ENCODE results near the gene DNAJA1. TPM values are rescaled to one million over a fixed set of nuclear protein-coding genes. Genes with fewer than 3 reads are reported as not detected.

DNAJA1 gene
- total RNA-seq, 1 experiment from 2014 or later = 117 TPM

- RAD21 ChIA-PET (ENCODE audit: low non-redundant PET in 1 of 2, low total read pairs in 2 of 2, uncharacterized antibody in 2 of 2, unreplicated experiment in 2 of 2) = no interaction called here
These were observed 11.0 kb upstream of the DNAJA1 start for GRCh38 chr9:33013962-33014664.

More at GRCh38 chr9:33013962-33014664, 11.0 kb upstream of the DNAJA1 start:
- POLR2A ChIA-PET = interaction anchor here (8.1 kb wide), 1 partner anchor 11 kb away, joined by 58 read pairs; the partner anchor contains the start of gene DNAJA1
- Histone ChIP-seq H3K9me2 (ENCODE audit: insufficient read depth) (no peaks in the 10 kb centered on the region), H3K4me2 (ENCODE audit: low read length) (no peak overlapping the region), H4K20me1 (ENCODE audit: insufficient read depth) (peaks cover 7% of the 10 kb centered on the region; the same call in 1 of the 2 replicates), H3K27me3 (ENCODE audit: insufficient read depth, low read length) (no peaks in the 10 kb centered on the region), H3K9ac (ENCODE audit: low read length) (no peak overlapping the region), H3K9me3 (ENCODE audit: control insufficient read depth in 1 of 2, insufficient read depth in 1 of 2, low read depth in 1 of 2, low read length in 2 of 2) (no peaks in the 10 kb centered on the region), H3K4me3 (replicated peaks in 1 of 2; ENCODE audit: low read depth in 1 of 2, low read length in 2 of 2) (no peak overlapping the region), H2AFZ (ENCODE audit: low read depth, low read length, poor library complexity, severe bottlenecking) (no peak overlapping the region), H3K36me3 (ENCODE audit: control insufficient read depth in 1 of 2, insufficient read depth in 2 of 2, low read length in 2 of 2) (no peaks in the 10 kb centered on the region), H3K4me1 (ENCODE audit: control insufficient read depth in 1 of 2, insufficient read depth in 2 of 2, low read length in 2 of 2) (no peaks in the 10 kb centered on the region), H3K79me2 (ENCODE audit: insufficient read depth, low read length) (peaks cover 9% of the 10 kb centered on the region), H3K27ac (ENCODE audit: low read depth, low read length) (no peak overlapping the region)
- ATAC-seq (no peak), DNase-seq (ENCODE audit: low read depth, low spot score) (no peak)
- BruUV-seq (replicated peaks) = no TSS peak
- intact Hi-C loops (cut with micrococcal nuclease) = no loop called here
- CTCF ChIA-PET = no interaction called here
- no peak for TF ChIP-seq ZBTB33 (IDR thresholded peaks at IDR 0.05; ENCODE audit: extremely low read depth, insufficient replicate concordance, low read length)
- no peak for TF ChIP-seq ZNF274 (IDR thresholded peaks at IDR 0.05; ENCODE audit: low read depth, low read length)
- no peak for TF ChIP-seq CBX3 (IDR thresholded peaks at IDR 0.05; ENCODE audit: low read depth)
- no peak for TF ChIP-seq MAX (IDR thresholded peaks at IDR 0.05)
- TF ChIP-seq YY1 (IDR thresholded peaks at IDR 0.05; ENCODE audit: extremely low read depth, insufficient replicate concordance, low read depth, low read length) = no peak
- TF ChIP-seq, protein P1, sequence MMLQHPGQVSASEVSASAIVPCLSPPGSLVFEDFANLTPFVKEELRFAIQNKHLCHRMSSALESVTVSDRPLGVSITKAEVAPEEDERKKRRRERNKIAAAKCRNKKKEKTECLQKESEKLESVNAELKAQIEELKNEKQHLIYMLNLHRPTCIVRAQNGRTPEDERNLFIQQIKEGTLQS (IDR thresholded peaks at IDR 0.05) = no peak
- TF ChIP-seq SIN3A (IDR thresholded peaks at IDR 0.05; ENCODE audit: low read depth) = no peak
- TF ChIP-seq SRF (IDR thresholded peaks at IDR 0.05; ENCODE audit: low read depth) = no peak
- TF ChIP-seq TCF7L2 (IDR thresholded peaks at IDR 0.05; ENCODE audit: borderline replicate concordance, extremely low read depth, insufficient read depth, insufficient read length) = no peak
- no peak for TF ChIP-seq EGR1 (IDR thresholded peaks at IDR 0.05; ENCODE audit: low read depth)
- TF ChIP-seq REST (IDR thresholded peaks at IDR 0.05; ENCODE audit: low read depth) = no peak
- no peak for TF ChIP-seq POLR2AphosphoS5 (IDR thresholded peaks at IDR 0.05; ENCODE audit: low read depth, low read length)
- TF ChIP-seq FOSL1 (IDR thresholded peaks at IDR 0.05; ENCODE audit: low read depth) = no peak
- no peak for TF ChIP-seq POLR2A (IDR thresholded peaks at IDR 0.05; ENCODE audit: borderline replicate concordance, extremely low read depth, insufficient read depth, insufficient read length)
